Measurements from ENCODE around the gene MYL9. TPM values are rescaled to one million over a fixed set of nuclear protein-coding genes. Genes with fewer than 3 reads are reported as not detected.
A peak's percentile ranks its signal among the peaks of the same experiment; 100 is the strongest.

Gene MYL9
- total RNA-seq: 2,307 TPM
- long read RNA-seq, transcript MYL9-201 (4 exons, 2,821 nt): major isoform, 428 of 588 reads
- long read RNA-seq, transcript MYL9-202 (3 exons, 1,024 nt): minor isoform, 7 of 588 reads
- long read RNA-seq, partial matches to known transcripts: 138 of 588 reads
- long read RNA-seq, other reads (novel, unspliced or antisense): 15 of 588 reads

DNA sequence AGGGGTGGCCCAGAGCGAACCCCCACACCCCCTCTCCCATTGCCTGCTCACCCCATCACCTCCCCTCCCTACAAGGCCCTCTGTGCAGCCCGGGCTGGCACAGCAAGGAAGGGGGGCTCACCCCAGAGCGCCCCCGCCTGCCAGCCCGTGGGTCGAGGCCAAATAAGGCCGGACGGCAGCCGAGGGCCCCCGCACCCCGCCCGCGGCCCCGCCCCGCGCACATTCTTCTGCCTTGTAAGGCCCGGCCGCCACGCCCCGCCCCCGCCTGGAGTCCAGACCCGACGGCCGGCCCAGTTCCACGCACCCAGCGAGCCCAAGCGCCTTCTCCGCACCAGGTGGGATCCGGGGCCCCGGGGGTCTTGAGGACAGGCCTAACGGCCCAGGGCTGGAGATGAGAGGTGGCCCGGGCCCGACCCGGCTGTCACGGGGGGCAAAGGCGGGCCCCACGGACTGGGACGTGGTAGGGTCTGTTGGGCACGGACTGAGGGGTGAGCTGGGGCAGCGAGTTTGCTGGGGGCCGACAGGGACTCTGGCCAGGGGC is at the start of gene MYL9:
MYL9 (plus strand) TSS at position 293 of the 541 bp plus-strand sequence. CDS start 3,366 bp downstream, outside the sequence.
- peak; percentile 96 for DNase-seq (ENCODE audit: low spot score)
- intact Hi-C loops (cut with DNase I): loop anchor here (5.0 kb wide), 1 partner anchor 59 kb away; no protein-coding TSS in a partner anchor

DNA sequence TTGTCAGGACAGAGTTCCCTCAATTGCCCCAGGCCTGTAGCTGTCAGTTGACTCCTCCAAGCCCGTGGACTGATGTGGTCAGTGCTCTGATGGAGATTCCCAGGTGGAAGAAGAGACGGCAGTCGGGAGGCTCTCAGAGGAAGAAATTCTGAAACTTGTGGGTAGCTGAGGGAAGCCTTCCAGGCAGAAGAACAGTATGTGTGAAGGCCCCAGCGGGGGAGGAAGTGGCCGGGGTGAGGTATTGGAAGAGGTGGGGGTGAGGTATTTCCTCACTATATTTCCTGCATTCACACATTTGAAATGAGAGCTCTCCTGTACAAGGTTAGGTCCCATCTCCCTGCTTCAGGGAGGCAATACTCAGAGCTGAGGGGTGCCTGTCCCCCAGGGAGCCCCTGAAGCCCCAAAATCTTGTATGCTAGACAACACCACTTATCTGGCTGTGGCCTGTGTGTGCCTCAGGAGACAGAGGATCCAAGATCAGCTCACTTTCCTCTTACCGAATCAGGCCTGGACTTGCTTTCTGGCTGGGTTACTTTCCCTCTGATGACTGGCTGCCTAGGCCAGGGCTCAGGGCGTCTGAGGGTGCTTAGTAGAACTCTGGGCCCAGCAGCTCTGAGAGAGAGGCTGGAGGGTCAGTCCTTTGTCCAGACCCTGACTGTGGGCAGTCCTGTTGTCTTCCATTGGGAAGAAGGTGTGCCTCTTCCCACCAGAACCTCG is 49.3 kb upstream of the MYL9 start:
- intact Hi-C loops (cut with DNase I): no loop called here
- DNase-seq (ENCODE audit: low spot score): no peak

DNA sequence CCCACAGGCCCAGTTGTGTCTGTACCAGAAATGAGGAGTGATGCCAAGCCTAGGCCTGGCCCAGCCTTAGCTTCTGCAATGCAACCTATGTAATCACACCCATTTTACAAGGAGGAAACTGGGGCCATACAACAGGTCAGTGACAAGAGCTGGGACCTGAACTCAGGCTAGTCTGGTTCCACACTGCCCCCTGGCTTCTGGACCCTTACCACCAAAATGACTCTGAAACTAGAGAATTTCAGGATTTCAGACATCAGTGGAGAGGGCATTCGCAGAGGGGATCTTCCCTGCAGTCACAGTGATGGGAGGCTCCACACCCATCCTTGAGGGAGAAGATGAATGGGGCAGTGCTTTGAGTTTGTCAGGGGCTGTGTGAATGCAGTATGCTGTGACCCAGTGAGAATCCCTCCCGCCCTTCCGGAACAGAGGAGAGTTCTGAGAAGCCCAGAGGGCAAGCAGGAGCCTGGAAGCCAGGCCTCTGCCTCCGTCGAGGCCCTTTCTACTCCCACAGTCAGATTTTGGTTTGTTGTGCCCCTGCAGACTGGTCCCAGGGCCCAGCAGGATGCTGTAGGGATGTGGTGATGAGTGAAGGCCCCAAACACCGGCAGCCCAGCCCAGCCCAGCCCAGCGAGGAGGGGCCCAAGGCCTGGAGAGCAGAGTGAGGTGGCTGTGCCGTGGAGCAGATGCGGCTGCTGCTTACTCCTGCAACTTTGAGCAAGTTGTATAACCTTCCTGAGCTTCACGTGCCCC is 48.1 kb upstream of the MYL9 start:
- DNase-seq (ENCODE audit: low spot score): no peak
- intact Hi-C loops (cut with DNase I): no loop called here

DNA sequence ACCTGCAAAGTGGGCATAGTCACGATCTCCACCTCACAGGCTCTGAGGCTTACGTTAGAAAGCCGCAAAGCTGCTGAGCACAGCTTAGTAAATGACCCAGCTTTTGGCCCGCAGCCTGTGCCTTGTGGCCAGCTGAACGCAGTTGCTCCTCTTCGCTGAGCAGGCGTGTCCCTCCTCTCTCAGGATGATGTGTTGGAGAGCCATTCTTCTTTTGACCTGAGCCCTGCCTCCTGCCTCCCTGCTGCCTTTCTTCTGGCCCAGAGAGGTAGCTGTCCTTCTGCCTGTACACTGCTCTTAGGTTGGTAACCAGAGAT is 47.6 kb upstream of the MYL9 start:
- intact Hi-C loops (cut with DNase I): no loop called here
- peak; percentile 81 for DNase-seq (ENCODE audit: low spot score)

GRCh38 chr20:36496707-36497669 is 44.3 kb upstream of the MYL9 start:
- intact Hi-C loops (cut with DNase I): loop anchor here (5.0 kb wide), 1 partner anchor 35 kb away; no protein-coding TSS in a partner anchor
- DNase-seq (ENCODE audit: low spot score): no peak

DNA sequence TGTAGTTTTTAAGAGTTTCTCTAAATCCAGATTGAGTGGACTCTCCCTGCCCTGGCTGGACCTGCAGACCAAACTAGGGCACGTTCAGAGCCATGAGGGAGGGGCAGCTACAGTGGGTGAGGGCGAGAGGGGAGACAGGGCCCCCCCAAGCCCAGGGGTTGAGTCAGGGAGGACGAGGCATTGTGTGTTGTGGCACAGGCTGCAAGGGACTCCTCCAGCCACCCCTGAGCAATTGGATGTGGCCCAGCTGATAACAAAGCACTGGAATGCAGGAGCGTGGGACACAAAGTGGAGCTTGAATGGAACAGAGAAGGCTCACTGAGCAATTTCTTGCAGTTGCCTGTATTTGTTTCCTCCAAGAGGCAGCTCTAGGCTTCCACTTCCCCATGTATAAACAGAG is 43.5 kb upstream of the MYL9 start:
- intact Hi-C loops (cut with DNase I): loop anchor here (1.0 to 5.0 kb wide), 2 partner anchors 36 to 46 kb away; no protein-coding TSS in a partner anchor
- DNase-seq (ENCODE audit: low spot score): no peak

DNA sequence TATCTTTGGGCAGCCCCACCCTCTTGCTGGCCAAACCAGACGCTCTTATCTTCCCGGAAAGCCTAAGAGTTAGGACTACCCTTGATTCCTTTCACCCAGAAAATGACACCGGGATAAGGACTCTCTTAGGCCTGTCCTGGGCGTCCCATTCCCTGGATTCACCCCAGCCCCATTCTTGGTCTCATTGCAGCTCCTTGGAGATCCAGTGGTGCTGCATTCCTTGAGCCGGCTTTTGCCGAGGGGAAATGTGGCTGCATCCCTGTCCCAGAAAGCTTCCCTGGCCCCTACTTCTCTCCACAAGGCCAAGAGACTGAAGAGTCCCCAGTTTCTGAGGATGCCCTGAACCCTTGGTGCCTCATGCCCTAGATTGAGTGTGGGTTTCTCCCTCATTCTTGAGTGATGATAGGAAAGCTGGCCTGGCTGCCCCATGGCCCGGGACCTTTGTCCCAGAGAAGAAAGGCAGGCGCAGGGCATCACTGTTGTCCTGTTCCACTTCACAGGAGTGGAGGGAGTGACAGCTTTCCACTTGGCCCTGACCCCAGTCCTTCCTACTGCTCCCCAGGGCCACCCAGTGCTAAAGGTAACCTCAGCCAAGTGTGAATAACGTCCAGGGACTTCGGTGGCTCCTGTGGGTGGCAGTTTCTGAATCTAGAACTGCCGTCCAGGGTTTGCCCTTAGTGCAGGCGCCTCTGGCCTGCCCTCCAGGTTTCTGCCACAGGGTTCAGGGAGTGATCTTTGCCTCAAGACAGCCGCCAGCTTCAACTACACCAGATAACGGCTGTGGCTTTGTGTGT is 42.7 kb upstream of the MYL9 start:
- DNase-seq (ENCODE audit: low spot score): no peak
- intact Hi-C loops (cut with DNase I): loop anchor here (1.0 to 5.0 kb wide), 2 partner anchors 36 to 46 kb away; no protein-coding TSS in a partner anchor

- intact Hi-C loops (cut with DNase I): loop anchor here (5.0 kb wide), 1 partner anchor 37 kb away; no protein-coding TSS in a partner anchor
- DNase-seq (ENCODE audit: low spot score): no peak
Observed at GRCh38 chr20:36499211-36499610, 42.1 kb upstream of the MYL9 start.

GRCh38 chr20:36499723-36500501 is 41.4 kb upstream of the MYL9 start:
- DNase-seq (ENCODE audit: low spot score): no peak
- intact Hi-C loops (cut with DNase I): loop anchor here (5.0 kb wide), 1 partner anchor 38 kb away; no protein-coding TSS in a partner anchor

- no peak for DNase-seq (ENCODE audit: low spot score)
- intact Hi-C loops (cut with DNase I): no loop called here
Observed at GRCh38 chr20:36501367-36502006, 39.8 kb upstream of the MYL9 start.

GRCh38 chr20:36504295-36504694 is 37.0 kb upstream of the MYL9 start:
- intact Hi-C loops (cut with DNase I): no loop called here

DNA sequence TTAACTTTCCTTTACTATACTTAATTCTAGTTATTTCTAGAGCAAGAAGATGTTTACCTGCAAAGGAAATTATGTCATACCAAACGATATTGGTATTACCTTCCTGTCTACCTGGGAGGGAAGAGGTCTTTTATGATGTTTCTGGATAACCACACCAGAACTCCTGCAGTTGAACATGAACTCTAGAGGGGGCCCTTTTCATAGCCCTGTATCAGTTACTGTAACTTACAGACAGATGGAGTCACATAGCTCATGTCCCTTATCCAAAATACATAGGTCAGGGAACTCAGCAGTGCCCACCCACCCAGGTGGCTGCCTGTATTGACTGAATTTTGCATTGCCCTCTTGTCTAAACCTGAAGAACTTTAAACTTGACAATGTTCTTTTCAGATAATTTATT is 35.1 kb upstream of the MYL9 start:
- no peak for DNase-seq (ENCODE audit: low spot score)
- intact Hi-C loops (cut with DNase I): no loop called here

More at GRCh38 chr20:36504295-36504694, 37.0 kb upstream of the MYL9 start:
- no peak for DNase-seq (ENCODE audit: low spot score)

- intact Hi-C loops (cut with DNase I): no loop called here
- DNase-seq (ENCODE audit: low spot score): no peak
Observed at GRCh38 chr20:36507746-36508145, 33.6 kb upstream of the MYL9 start.

DNA sequence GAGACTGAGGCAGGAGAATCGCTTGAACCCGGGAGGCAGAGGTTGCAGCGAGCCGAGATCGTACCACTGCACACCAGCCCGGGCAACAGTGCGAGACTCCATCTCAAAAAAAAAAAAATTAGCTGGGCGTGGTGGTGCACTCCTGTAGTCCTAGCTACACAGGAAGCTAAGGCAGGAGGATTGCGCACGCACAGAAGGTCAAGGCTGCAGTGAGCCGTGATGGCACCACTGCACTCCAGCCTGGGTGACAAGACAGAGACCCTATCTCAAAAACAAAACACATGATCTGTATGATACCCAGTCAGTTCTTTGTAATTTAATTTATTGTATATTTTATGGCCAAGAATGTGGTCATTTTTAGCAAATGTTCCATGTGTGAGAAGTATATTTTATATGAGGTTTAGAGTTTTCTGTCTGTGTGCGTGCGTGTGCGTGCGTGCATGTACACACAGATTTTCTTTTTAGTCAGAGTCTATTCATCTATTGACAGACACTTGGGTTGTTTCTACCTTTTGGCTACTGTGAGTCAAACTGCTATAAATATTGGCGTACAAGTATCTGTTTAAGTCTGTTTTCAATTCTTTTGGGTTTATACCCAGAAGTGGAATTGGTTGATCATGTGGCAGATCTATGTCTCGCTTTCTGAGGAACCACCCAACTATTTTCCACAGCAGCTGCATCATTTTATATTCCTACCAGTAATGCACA is 22.2 kb upstream of the MYL9 start:
- intact Hi-C loops (cut with DNase I): no loop called here
- DNase-seq (ENCODE audit: low spot score): no peak

- intact Hi-C loops (cut with DNase I): no loop called here
- no peak for DNase-seq (ENCODE audit: low spot score)
Observed at GRCh38 chr20:36519944-36520343, 21.4 kb upstream of the MYL9 start.

GRCh38 chr20:36521526-36521925 is 19.8 kb upstream of the MYL9 start:
- DNase-seq (ENCODE audit: low spot score): no peak
- intact Hi-C loops (cut with DNase I): no loop called here
